IPS-15b (cell line): ENCODE measurements around the gene CBX3.
"Not testable (repeated sequence)": the region's sequence is repeated elsewhere in the genome, so short reads cannot be mapped to it uniquely, and the experiment has no call there.

Experiments
- H3K27me3 ChIP-seq: one replicate; pipeline ENCODE4 v1.6.1; 2013; ENCODE audit warnings: low read length; ENCODE audit not compliant: control insufficient read depth, insufficient read depth
- H3K36me3 ChIP-seq: one replicate; pipeline ENCODE4 v1.6.1; 2013; ENCODE audit warnings: low read length; ENCODE audit not compliant: control insufficient read depth, insufficient read depth
- H3K4me1 ChIP-seq: one replicate; pipeline ENCODE4 v1.6.1; 2013; ENCODE audit warnings: mild to moderate bottlenecking, low read length; ENCODE audit not compliant: control insufficient read depth, insufficient read depth
- H3K4me3 ChIP-seq: one replicate; pipeline ENCODE4 v1.5.1; 2013; ENCODE audit warnings: low read depth, low read length
- H3K9ac ChIP-seq: one replicate; pipeline ENCODE4 v1.6.1; 2013; ENCODE audit warnings: low read depth, mild to moderate bottlenecking, low read length
- H3K9me3 ChIP-seq: one replicate; pipeline ENCODE4 v1.6.1; 2013; ENCODE audit warnings: mild to moderate bottlenecking, low read length; ENCODE audit not compliant: control insufficient read depth, insufficient read depth

CBX3 gene

GRCh38 chr7:26176696-26177095 is 24.8 kb upstream of the CBX3 start:
- not testable (repeated sequence) for H3K9me3 ChIP-seq, H3K4me1 ChIP-seq

GRCh38 chr7:26177269-26177668 is 24.3 kb upstream of the CBX3 start:
- H3K4me1 ChIP-seq, H3K9ac ChIP-seq, H3K27me3 ChIP-seq, H3K9me3 ChIP-seq, H3K4me3 ChIP-seq: not testable (repeated sequence)
- H3K36me3 ChIP-seq: peaks cover 10% of the 10 kb centered on the region

More at GRCh38 chr7:26176696-26177095, 24.8 kb upstream of the CBX3 start:
- not testable (repeated sequence) for H3K27me3 ChIP-seq, H3K9ac ChIP-seq, H3K4me3 ChIP-seq
- peaks cover 10% of the 10 kb centered on the region for H3K36me3 ChIP-seq

- H3K27me3 ChIP-seq: no peaks in the 10 kb centered on the region
- no peak overlapping the region for H3K9ac ChIP-seq
- H3K9me3 ChIP-seq: no peaks in the 10 kb centered on the region
- no peak overlapping the region for H3K4me3 ChIP-seq
- H3K36me3 ChIP-seq: peaks cover 10% of the 10 kb centered on the region
- H3K4me1 ChIP-seq: no peaks in the 10 kb centered on the region
Measured at GRCh38 chr7:26178272-26178960, 23.1 kb upstream of the CBX3 start.

- Histone ChIP-seq H3K4me3 (no peak overlapping the region), H3K9ac (no peak overlapping the region), H3K9me3 (no peaks in the 10 kb centered on the region), H3K4me1 (no peaks in the 10 kb centered on the region), H3K36me3 (peaks cover 10% of the 10 kb centered on the region), H3K27me3 (no peaks in the 10 kb centered on the region)
Measured at GRCh38 chr7:26179422-26179821, 22.1 kb upstream of the CBX3 start.

GRCh38 chr7:26179826-26180497 is 21.6 kb upstream of the CBX3 start:
- no peak overlapping the region for H3K4me3 ChIP-seq
- no peaks in the 10 kb centered on the region for H3K4me1 ChIP-seq
- peaks cover 10% of the 10 kb centered on the region for H3K36me3 ChIP-seq
- H3K9me3 ChIP-seq: no peaks in the 10 kb centered on the region
- H3K9ac ChIP-seq: no peak overlapping the region
- no peaks in the 10 kb centered on the region for H3K27me3 ChIP-seq

- Histone ChIP-seq H3K4me3 (no peak overlapping the region), H3K4me1 (no peaks in the 10 kb centered on the region), H3K9me3 (no peaks in the 10 kb centered on the region), H3K36me3 (peaks cover 10% of the 10 kb centered on the region), H3K27me3 (no peaks in the 10 kb centered on the region), H3K9ac (no peak overlapping the region)
Measured at GRCh38 chr7:26180792-26181198, 20.8 kb upstream of the CBX3 start.

GRCh38 chr7:26181474-26182227 is 19.9 kb upstream of the CBX3 start:
- no peak overlapping the region for H3K4me3 ChIP-seq
- H3K36me3 ChIP-seq: peaks cover 10% of the 10 kb centered on the region
- H3K27me3 ChIP-seq: no peaks in the 10 kb centered on the region
- no peaks in the 10 kb centered on the region for H3K4me1 ChIP-seq
- no peak overlapping the region for H3K9ac ChIP-seq
- no peaks in the 10 kb centered on the region for H3K9me3 ChIP-seq

- H3K9me3 ChIP-seq: no peaks in the 10 kb centered on the region
- no peak overlapping the region for H3K4me3 ChIP-seq
- H3K4me1 ChIP-seq: no peaks in the 10 kb centered on the region
- H3K9ac ChIP-seq: no peak overlapping the region
- no peaks in the 10 kb centered on the region for H3K27me3 ChIP-seq
- peaks cover 10% of the 10 kb centered on the region for H3K36me3 ChIP-seq
Measured at GRCh38 chr7:26182283-26182682, 19.3 kb upstream of the CBX3 start.

GRCh38 chr7:26182706-26183105 is 18.8 kb upstream of the CBX3 start:
- H3K9me3 ChIP-seq: no peaks in the 10 kb centered on the region
- peaks cover 10% of the 10 kb centered on the region for H3K36me3 ChIP-seq
- H3K4me3 ChIP-seq: no peak overlapping the region
- no peaks in the 10 kb centered on the region for H3K4me1 ChIP-seq
- H3K9ac ChIP-seq: no peak overlapping the region
- H3K27me3 ChIP-seq: no peaks in the 10 kb centered on the region

- H3K9ac ChIP-seq: no peak overlapping the region
- H3K27me3 ChIP-seq: no peaks in the 10 kb centered on the region
- peaks cover 7% of the 10 kb centered on the region for H3K36me3 ChIP-seq
- no peaks in the 10 kb centered on the region for H3K9me3 ChIP-seq
- H3K4me1 ChIP-seq: no peaks in the 10 kb centered on the region
- H3K4me3 ChIP-seq: no peak overlapping the region
Measured at GRCh38 chr7:26183545-26184280, 17.8 kb upstream of the CBX3 start.

- not testable (repeated sequence) for H3K36me3 ChIP-seq, H3K27me3 ChIP-seq, H3K4me1 ChIP-seq, H3K4me3 ChIP-seq, H3K9ac ChIP-seq, H3K9me3 ChIP-seq
Measured at GRCh38 chr7:26184281-26185101, 17.1 kb upstream of the CBX3 start.
